AG04449 (cell line): ENCODE measurements around the gene SLC7A10.
"Not testable (repeated sequence)": the region's sequence is repeated elsewhere in the genome, so short reads cannot be mapped to it uniquely, and the experiment has no call there.

ENCODE experiments used
- CTCF ChIA-PET: fragments of 350-600 bp; formaldehyde crosslinking; extraction: SDS; loops from one replicate; lab custom pipeline; 2021; ENCODE audit warnings: antibody characterized with exemption; lab: Yijun Ruan, JAX
- POLR2A ChIA-PET: fragments of 400-600, 350-600 bp; formaldehyde crosslinking; extraction: SDS; loops from one replicate; lab custom pipeline; 2020; ENCODE audit warnings: antibody characterized with exemption, inconsistent platforms; lab: Yijun Ruan, JAX
- DNase-seq: peaks from one replicate; pipeline ENCODE4 v3.0.0-alpha.2; 2010; ENCODE audit warnings: low read depth, low spot score
- H3K4me3 ChIP-seq: 2 replicates; pipeline ENCODE4 v1.5.1; 2011; ENCODE audit warnings: low read depth, mild to moderate bottlenecking, control low read depth, low read length
- TF ChIP-seq, protein P1 (sequence below): IDR thresholded peaks from one replicate; pipeline ENCODE4 v1.5.1; 2011; ENCODE audit warnings: mild to moderate bottlenecking, moderate library complexity, low read length, control low read depth, inconsistent platforms; ENCODE audit not compliant: insufficient read depth; ENCODE audit errors: missing control alignments

SLC7A10 gene

DNA sequence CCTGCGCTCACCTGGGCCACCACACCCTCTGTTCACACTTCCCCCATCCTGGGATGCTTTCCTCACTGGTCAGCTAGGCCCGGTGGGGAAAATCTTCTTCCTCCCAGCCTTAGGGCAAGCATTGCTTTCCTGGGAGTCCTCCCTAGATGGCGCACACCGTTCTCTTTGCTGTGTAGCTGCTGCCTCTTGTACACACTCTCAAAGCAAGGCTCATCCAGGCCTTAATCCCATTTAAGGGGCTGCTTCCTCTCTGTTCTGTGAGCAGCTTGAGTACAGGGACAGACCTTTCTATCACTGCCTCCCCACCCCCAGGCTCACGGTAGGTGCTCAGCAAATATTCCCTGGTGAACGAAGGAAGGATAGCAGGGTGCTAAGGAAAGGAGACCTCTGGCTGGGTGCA lies 11.1 kb downstream of the SLC7A10 start:
- no peak for DNase-seq
- ChIA-PET POLR2A (no interaction called here), CTCF (interaction anchor here (0.6 to 2.1 kb wide), 5 partner anchors 9 to 779 kb away, joined by 3 to 8 read pairs (median 4); partner anchors contain the start of gene SLC7A10)
- TF ChIP-seq, protein P1, sequence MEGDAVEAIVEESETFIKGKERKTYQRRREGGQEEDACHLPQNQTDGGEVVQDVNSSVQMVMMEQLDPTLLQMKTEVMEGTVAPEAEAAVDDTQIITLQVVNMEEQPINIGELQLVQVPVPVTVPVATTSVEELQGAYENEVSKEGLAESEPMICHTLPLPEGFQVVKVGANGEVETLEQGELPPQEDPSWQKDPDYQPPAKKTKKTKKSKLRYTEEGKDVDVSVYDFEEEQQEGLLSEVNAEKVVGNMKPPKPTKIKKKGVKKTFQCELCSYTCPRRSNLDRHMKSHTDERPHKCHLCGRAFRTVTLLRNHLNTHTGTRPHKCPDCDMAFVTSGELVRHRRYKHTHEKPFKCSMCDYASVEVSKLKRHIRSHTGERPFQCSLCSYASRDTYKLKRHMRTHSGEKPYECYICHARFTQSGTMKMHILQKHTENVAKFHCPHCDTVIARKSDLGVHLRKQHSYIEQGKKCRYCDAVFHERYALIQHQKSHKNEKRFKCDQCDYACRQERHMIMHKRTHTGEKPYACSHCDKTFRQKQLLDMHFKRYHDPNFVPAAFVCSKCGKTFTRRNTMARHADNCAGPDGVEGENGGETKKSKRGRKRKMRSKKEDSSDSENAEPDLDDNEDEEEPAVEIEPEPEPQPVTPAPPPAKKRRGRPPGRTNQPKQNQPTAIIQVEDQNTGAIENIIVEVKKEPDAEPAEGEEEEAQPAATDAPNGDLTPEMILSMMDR: peak; percentile 22
- no peak overlapping the region for H3K4me3 ChIP-seq

DNA sequence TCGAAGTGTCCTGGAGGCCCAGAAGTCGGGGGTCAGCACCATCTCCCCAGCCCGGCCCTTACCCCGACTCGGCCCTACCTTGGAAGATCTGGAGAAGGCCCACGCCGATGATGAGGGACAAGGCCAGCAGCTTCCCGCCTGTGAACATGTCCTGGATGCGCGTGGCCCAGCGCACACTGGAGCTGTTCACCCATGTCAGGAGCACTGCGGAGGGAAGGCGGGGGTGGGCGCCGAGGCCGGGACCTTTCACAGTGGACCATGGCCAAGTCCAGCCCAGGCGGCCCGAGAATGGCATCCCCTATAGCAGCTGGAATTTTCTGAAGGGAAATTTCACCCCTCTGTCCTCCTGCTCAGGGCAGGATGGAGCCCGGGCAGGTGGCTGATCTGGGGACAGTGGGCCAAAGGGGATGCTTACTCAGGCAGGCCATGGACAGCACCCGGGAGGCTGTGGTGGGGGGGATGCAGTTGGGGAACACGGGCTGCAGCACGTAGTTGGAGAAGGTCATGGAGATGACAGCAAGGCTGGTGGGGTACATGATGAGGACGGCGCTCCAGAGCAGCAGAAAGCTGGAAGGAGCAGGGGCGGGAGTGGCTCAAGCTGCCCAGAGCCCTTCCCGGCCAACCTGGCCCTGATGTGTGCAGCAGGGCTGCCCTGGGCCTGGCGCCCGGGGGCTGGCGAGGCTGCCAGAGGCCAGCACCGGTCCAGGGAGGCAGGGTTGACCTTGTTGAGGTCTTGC lies 13.0 kb downstream of the SLC7A10 start:
- POLR2A ChIA-PET: no interaction called here
- DNase-seq: no peak
- no peak overlapping the region for H3K4me3 ChIP-seq
- TF ChIP-seq, protein P1: no peak
- CTCF ChIA-PET: interaction anchor here (1.0 kb wide), 2 partner anchors 11 to 17 kb away, joined by 4 read pairs; no protein-coding TSS in a partner anchor

GRCh38 chr19:33211794-33212435 lies 13.7 kb downstream of the SLC7A10 start:
- no peak for DNase-seq
- ChIA-PET POLR2A (no interaction called here), CTCF (interaction anchor here (1.0 kb wide), 2 partner anchors 12 to 16 kb away, joined by 4 read pairs; no protein-coding TSS in a partner anchor)
- TF ChIP-seq, protein P1: no peak
- no peak overlapping the region for H3K4me3 ChIP-seq

GRCh38 chr19:33210266-33210940 lies 15.2 kb downstream of the SLC7A10 start:
- no peak overlapping the region for H3K4me3 ChIP-seq
- ChIA-PET CTCF (interaction anchor here (2.5 kb wide), 1 partner anchor 26 kb away, joined by 12 read pairs; no protein-coding TSS in a partner anchor), POLR2A (no interaction called here)
- TF ChIP-seq, protein P1: no peak
- no peak for DNase-seq

DNA sequence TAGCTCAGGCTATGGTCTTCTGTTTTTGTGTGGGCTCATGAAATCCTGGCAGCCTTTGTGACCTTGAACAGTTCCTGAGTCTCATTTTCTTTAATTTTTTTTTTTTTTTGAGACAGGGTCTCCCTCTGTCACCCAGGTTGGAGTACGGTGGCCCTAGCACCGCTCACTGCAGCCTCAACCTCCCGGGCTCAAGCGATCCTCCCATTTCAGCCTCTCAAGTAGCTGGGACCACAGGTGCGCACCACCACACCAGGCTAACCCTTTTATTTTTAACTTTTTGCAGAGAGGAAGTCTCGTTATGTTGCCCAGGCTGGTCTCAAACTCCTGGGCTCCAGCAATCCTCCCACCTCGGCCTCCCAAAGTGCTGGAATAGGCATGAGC lies 15.8 kb downstream of the SLC7A10 start:
- CTCF ChIA-PET: interaction anchor here (1.0 to 2.5 kb wide), 2 partner anchors 26 to 67 kb away, joined by 3 to 12 read pairs; no protein-coding TSS in a partner anchor
- H3K4me3 ChIP-seq, DNase-seq, POLR2A ChIA-PET: not testable (repeated sequence)

DNA sequence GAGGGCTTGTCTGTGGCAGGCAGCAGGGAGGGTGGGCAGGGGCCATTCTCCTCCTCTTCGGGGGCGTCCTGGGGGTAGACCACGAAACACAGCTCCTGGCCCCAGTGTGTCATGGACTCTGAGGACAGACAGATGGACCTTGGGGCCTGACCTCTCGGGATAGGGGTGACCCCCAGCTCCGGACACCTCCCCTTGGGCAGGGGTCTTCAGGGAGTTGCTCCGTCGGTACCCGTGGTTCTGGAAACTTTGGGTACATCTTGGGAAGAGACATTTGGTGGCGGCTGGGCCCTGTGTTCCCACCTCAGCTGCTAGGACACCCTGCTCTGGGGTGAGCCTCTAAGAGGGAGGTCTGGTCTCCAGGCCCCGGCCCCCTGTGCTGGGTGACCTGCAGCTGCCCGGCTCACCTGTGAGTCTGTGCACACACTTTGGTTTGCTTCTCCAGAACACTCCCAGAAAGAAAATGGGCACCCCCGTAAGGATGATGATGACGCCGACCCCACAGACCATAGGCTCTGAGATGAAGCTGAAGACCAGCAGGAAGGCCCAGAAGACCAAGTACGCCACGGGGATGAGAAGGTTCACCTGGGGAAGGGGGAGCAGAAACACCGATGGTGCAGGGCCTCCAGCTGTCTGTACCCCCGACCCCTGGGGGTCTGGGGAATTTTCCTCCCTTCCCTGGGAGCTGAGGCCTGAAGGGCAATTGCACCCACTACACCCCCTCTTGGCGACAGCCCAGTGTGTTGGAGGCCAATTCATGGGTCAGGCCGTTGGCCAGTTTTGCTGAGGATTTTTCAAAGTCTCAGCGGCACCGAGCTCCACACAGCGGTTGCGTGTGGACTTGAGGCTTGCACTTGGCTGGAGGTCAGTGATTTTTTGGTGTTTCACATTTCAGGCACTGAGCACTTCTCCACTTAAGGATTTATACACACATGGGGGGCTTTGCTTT lies 16.5 kb downstream of the SLC7A10 start:
- H3K4me3 ChIP-seq: no peak overlapping the region
- ChIA-PET POLR2A (no interaction called here), CTCF (interaction anchor here (1.0 to 2.5 kb wide), 2 partner anchors 25 to 66 kb away, joined by 3 to 12 read pairs; no protein-coding TSS in a partner anchor)
- TF ChIP-seq, protein P1: no peak
- no peak for DNase-seq
